HEK293 (cell line): ENCODE results near the gene KIF1A.

ENCODE experiments used
- ATF2 ChIP-seq: fragments of 450-650 bp; formaldehyde crosslinking; IDR thresholded peaks from 2 replicates; pipeline ENCODE4 v1.5.1; 2016; ENCODE audit warnings: missing biosample characterization, missing genetic modification characterization, low read depth
- CTCF ChIP-seq: fragments of 450-650 bp; formaldehyde crosslinking; IDR thresholded peaks from 2 replicates; pipeline ENCODE4 v1.5.1; 2016; ENCODE audit warnings: missing biosample characterization, missing genetic modification characterization
- HOXC10 ChIP-seq: sonication (generic); formaldehyde crosslinking; IDR thresholded peaks from 2 replicates; pipeline ENCODE4 v1.8.1; 2023; ENCODE audit warnings: mild to moderate bottlenecking, missing genetic modification reagents
- OVOL3 ChIP-seq: fragments of 450-650 bp; formaldehyde crosslinking; IDR thresholded peaks from 2 replicates; pipeline ENCODE4 v1.5.1; 2016; ENCODE audit warnings: missing biosample characterization, missing genetic modification characterization
- TCF7L2 ChIP-seq: IDR thresholded peaks from 2 replicates; pipeline ENCODE4 v1.6.1; 2011; ENCODE audit warnings: low read depth, mild to moderate bottlenecking, inconsistent platforms, low read length, moderate library complexity, borderline replicate concordance
- YY1 ChIP-seq: fragments of 450-650 bp; formaldehyde crosslinking; IDR thresholded peaks from 2 replicates; pipeline ENCODE4 v1.5.1; 2018; ENCODE audit warnings: missing biosample characterization, missing genetic modification characterization
- ZBTB17 ChIP-seq: fragments of 450-650 bp; formaldehyde crosslinking; IDR thresholded peaks from 2 replicates; pipeline ENCODE4 v1.5.1; 2016; ENCODE audit warnings: missing biosample characterization, missing genetic modification characterization
- ZNF132 ChIP-seq: fragments of 450-650 bp; formaldehyde crosslinking; IDR thresholded peaks from 2 replicates; pipeline ENCODE4 v1.5.1; 2017; ENCODE audit warnings: missing biosample characterization, missing genetic modification characterization, borderline replicate concordance
- ZNF146 ChIP-seq: fragments of 450-650 bp; formaldehyde crosslinking; IDR thresholded peaks from 2 replicates; pipeline ENCODE4 v1.5.1; 2016; ENCODE audit warnings: missing biosample characterization, missing genetic modification characterization
- ZNF223 ChIP-seq: fragments of 450-650 bp; formaldehyde crosslinking; IDR thresholded peaks from 2 replicates; pipeline ENCODE4 v1.5.1; 2016; ENCODE audit warnings: missing biosample characterization, missing genetic modification characterization
- ZNF292 ChIP-seq: fragments of 450-650 bp; formaldehyde crosslinking; IDR thresholded peaks from 2 replicates; pipeline ENCODE4 v1.5.1; 2016; ENCODE audit warnings: low read depth, missing biosample characterization, missing genetic modification characterization, borderline replicate concordance
- ZNF561 ChIP-seq: fragments of 450-650 bp; IDR thresholded peaks from 2 replicates; pipeline ENCODE4 v1.5.1; 2018; ENCODE audit warnings: missing biosample characterization, missing genetic modification characterization, borderline replicate concordance
- ZNF776 ChIP-seq: fragments of 450-650 bp; formaldehyde crosslinking; IDR thresholded peaks from 2 replicates; pipeline ENCODE4 v1.5.0; 2017; ENCODE audit warnings: missing biosample characterization, missing genetic modification characterization, borderline replicate concordance
- ZNF777 ChIP-seq: fragments of 450-650 bp; formaldehyde crosslinking; IDR thresholded peaks from 2 replicates; pipeline ENCODE4 v1.5.1; 2017; ENCODE audit warnings: missing biosample characterization, missing genetic modification characterization, borderline replicate concordance

GRCh38 chr2:240846873-240847595 lies 27.0 kb upstream of the KIF1A start:
- no peak for TF ChIP-seq ZNF776 (tag by site-specific recombination)
- TF ChIP-seq ZNF223 (tag by site-specific recombination), result no peak
- TF ChIP-seq YY1 (tag by site-specific recombination), result no peak
- TF ChIP-seq CTCF (tag by site-specific recombination), result no peak
- TF ChIP-seq ZNF561, result no peak
- TF ChIP-seq ZNF132 (tag by site-specific recombination), result no peak
- no peak for TF ChIP-seq ZNF777 (tag by site-specific recombination)
- no peak for TF ChIP-seq ZNF292 (tag by site-specific recombination)
- TF ChIP-seq HOXC10 (CRISPR knock-in tag), result no peak
- TF ChIP-seq ZBTB17 (tag by site-specific recombination), result no peak
- TF ChIP-seq ZNF146 (tag by site-specific recombination), result no peak
- TF ChIP-seq OVOL3 (tag by site-specific recombination), result no peak
- no peak for TF ChIP-seq TCF7L2
- no peak for TF ChIP-seq ATF2 (tag by site-specific recombination)
